HEK293T (cell line): ENCODE data around the gene CCDC86.

Source experiments
- BHLHE40 ChIP-seq: fragments of 450-650 bp; IDR thresholded peaks from 2 replicates; pipeline ENCODE4 v1.6.1; 2016; ENCODE audit warnings: mild to moderate bottlenecking, moderate library complexity, borderline replicate concordance
- ELF4 ChIP-seq: fragments of 450-650 bp; IDR thresholded peaks from 2 replicates; pipeline ENCODE4 v1.6.1; 2017; ENCODE audit warnings: antibody characterized with exemption
- FOXA1 ChIP-seq: fragments of 450-650 bp; IDR thresholded peaks from 2 replicates; pipeline ENCODE4 v1.6.1; 2016; ENCODE audit warnings: mild to moderate bottlenecking
- FOXK2 ChIP-seq: fragments of 450-650 bp; IDR thresholded peaks from 2 replicates; pipeline ENCODE4 v1.6.1; 2016; ENCODE audit warnings: mild to moderate bottlenecking
- FOXM1 ChIP-seq: fragments of 450-650 bp; IDR thresholded peaks from 2 replicates; pipeline ENCODE4 v1.6.1; 2017; ENCODE audit warnings: mild to moderate bottlenecking, borderline replicate concordance
- L3MBTL2 ChIP-seq: fragments of 450-650 bp; conservative IDR thresholded peaks from 2 replicates; pipeline ENCODE4 v1.6.1; 2016; ENCODE audit warnings: mild to moderate bottlenecking
- LEF1 ChIP-seq: fragments of 450-650 bp; IDR thresholded peaks from 2 replicates; pipeline ENCODE4 v1.6.1; 2017; ENCODE audit warnings: mild to moderate bottlenecking, borderline replicate concordance
- NFRKB ChIP-seq: fragments of 450-650 bp; IDR thresholded peaks from 2 replicates; pipeline ENCODE4 v1.6.1; 2016; ENCODE audit warnings: mild to moderate bottlenecking, moderate library complexity
- SP1 ChIP-seq: fragments of 450-650 bp; IDR thresholded peaks from 2 replicates; pipeline ENCODE4 v1.6.1; 2017
- SUZ12 ChIP-seq: fragments of 450-650 bp; IDR thresholded peaks from 2 replicates; pipeline ENCODE4 v1.6.1; 2016; ENCODE audit warnings: mild to moderate bottlenecking
- TARDBP ChIP-seq: fragments of 450-650 bp; IDR thresholded peaks from 2 replicates; pipeline ENCODE4 v1.6.1; 2016
- ZNF384 ChIP-seq: fragments of 450-650 bp; IDR thresholded peaks from 2 replicates; pipeline ENCODE4 v1.6.1; 2016

DNA sequence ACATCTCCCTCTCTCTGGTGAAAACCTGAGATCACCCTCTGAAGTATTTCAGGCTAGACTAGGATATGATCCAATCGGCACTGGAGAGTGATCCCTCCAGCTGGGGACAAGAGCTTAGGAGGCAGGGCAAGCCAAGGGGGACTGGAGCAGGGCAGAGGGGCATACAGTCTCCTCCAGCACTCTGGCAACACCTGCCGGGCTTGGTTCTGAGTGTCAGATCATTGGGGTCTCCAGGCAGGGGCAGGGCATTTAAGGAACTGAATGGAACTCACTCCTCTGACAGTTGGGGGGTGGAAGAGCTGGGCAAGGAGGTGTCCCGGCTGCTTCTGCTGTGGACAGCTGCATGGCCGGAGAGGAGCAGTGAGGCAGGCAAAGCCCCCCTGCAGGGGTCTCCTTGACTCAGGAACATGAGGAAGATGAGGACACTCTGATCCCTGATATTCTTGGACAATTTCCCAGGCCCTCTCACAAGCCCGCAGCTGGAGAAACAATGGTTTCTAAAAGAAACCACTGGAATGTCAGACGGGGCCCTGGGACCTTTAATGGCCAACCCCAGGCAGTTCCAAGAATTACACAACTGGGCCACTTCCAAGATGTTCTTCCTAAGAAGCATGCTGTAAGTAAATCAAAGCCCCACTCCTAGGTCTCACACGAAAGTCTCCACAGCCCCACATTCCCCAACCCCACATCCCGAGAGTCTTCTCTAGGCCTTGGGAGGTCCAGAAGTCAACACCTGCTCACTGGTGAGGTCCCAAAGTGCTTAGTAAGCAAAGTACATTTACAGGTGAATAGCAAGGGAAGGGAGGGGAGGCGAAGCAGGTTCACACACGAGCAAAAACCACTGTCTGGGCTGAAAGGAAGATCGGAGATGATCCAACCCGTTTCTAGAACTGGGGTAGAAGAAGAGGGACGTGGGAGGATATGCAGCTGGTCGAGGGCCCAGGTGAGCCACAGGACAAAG lies 1.2 kb upstream of the CCDC86 start:
- TF ChIP-seq L3MBTL2: no peak
- TF ChIP-seq FOXK2: no peak
- no peak for TF ChIP-seq SP1
- no peak for TF ChIP-seq FOXM1
- no peak for TF ChIP-seq FOXA1
- TF ChIP-seq ELF4: no peak
- no peak for TF ChIP-seq SUZ12
- no peak for TF ChIP-seq LEF1
- TF ChIP-seq TARDBP: no peak
- no peak for TF ChIP-seq NFRKB
- no peak for TF ChIP-seq BHLHE40
- TF ChIP-seq ZNF384: no peak
